DMS79 treated with DMSO at 0.1 percent for 48 hours (cell line): ENCODE data around the gene SEPTIN1.
"Not testable (repeated sequence)": the region's sequence is repeated elsewhere in the genome, so short reads cannot be mapped to it uniquely, and the experiment has no call there.

Experiments
- DNase-seq: peaks from one replicate; lab custom pipeline; 2025; lab: John Stamatoyannopoulos, UW

Gene SEPTIN1

DNA sequence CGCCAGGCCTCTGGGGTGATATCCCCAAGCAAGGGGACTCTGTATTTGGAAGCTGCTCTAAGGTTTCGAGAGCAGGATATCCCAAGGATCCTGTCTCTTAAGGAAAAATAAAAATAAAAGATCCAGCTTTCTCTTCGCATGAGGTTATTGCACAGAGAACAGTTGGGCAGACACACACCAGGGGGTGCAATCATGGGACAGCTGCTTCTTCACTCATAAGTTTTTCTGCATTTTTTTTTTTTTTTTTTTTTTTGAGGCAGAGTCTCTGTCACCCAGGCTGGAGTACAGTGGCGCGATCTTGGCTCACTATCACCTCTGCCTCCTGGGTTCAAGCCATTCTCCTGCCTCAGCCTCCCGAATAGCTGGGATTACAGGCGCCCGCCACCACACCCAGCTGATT is 40.4 kb downstream of the SEPTIN1 start:
- not testable (repeated sequence) for DNase-seq

DNA sequence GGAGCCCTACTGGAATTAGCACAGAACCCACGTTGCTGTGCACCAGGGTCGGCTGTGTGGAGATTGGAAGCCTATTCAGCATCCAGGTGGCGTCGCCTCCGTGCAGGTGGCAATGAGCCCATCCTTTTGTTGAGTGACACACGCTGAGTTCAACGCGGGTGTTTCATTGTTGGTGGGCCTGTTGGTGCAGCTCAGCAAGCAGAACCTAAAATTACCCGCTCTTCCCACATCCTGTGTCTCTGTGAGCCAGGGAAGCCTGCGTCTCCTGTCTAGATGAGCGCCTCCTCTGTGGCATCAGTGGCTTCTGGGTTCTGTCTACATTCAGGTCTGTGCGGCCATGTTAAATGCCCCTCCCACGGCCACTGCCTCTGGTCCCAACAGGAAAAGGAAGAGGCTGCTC is 41.7 kb downstream of the SEPTIN1 start:
- DNase-seq = no peak

DNA sequence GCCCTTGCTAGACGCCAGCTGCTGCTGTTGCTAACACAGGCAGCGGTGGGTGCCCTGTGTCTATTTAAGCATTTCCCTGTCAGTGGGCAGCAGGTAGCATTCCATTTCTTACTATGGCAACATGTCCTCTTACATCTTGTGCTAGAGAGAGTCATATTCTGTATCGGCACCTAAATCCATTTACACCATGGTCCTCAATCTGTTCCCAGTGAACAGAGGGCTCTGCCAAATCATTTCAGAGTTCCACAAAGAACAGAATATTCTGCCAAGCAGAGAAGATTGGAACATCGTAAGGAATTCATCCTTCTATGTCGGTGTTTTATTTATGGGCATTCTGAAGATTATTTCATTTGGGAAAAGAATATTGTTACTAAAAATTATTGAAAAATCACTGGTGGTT is 43.6 kb downstream of the SEPTIN1 start:
- not testable (repeated sequence) for DNase-seq

DNA sequence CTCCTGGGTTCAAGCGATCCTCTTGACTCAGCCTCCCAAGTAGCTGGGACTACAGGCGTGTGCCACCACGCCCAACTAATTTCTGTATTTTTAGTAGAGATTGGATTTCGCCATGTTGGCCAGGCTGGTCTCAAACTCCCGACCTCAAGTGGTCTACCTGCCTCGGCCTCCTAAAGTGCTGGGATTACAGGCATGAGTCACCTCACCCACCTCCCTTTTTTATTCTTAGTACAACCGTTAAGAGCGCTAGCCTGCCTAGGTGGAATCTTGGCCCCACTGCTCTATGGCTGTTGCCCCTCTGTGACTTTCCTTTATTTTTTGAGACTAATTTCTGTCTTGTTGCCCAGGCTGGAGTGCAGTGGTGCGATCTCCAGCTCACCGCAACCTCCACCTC is 44.4 kb downstream of the SEPTIN1 start:
- DNase-seq = not testable (repeated sequence)

DNA sequence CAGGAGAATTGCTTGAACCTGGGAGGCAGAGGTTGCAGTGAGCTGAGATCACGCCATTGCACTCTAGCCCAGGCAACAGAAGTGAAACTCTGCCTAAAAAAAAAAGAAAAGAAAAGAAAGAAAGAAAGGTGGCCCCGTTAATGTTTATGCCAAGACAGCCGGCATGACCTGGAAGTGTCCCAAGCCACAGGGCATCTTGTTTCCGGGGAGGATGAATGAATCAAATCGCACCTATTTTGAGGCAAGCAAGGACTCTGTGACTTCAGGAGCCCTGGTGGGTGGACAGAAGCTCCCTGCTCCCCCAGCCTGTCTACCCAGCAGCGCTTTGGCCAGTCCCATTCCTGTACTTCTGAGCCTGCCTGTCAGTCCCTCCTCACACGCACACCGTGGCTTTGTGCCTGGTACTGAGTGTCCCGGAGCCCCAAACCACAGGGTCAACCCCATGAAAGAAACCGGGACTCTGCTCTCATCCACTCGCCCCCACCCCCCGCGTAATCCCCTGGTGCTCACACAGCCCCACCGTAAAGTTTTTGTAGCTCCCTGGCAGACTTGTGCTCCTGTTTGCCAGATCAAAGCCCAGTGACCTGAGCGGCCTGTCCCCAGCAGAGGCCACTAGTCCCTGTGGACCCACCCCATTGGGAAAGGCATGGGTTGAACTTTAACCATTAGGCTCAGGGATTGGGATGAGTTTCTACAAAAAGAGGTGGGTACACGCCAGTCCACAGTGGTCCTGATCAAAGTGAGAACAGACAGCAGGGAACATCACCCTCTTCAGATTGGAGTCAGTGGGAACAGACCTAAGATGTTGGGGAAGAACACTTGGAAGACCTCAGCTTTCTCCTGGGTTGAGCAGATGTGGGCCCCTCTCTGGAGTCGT is 46.5 kb downstream of the SEPTIN1 start:
- peak; percentile 69 for DNase-seq

DNA sequence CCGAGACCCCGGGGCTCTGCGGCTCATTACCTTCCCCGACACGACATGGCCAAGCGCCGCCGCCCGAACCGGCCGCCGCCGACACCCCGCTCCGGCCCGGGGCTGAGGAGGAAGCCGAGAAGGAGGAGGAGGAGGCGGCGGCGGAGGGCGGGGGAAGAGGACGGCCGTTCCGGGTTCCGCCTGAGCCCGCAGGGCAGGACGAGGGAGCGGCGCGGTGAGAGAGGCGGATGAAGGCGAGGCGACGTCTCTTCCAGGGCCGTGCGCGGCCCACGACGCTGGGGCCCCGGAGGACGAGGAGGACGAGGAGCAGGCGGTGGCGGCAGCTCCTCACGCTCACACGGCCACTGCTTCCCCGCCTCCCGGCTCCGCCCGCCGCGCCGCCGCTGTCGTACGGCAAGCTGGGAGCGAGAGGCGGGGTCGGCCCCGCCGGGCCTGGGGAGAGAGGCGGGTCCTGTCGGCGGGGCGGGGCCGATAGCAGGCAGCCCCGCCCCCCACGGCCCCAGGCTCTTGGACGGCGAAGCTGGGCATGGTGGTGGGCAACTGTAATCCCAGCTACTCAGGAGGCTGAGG is 47.2 kb downstream of the SEPTIN1 start:
- DNase-seq = peak; percentile 69

DNA sequence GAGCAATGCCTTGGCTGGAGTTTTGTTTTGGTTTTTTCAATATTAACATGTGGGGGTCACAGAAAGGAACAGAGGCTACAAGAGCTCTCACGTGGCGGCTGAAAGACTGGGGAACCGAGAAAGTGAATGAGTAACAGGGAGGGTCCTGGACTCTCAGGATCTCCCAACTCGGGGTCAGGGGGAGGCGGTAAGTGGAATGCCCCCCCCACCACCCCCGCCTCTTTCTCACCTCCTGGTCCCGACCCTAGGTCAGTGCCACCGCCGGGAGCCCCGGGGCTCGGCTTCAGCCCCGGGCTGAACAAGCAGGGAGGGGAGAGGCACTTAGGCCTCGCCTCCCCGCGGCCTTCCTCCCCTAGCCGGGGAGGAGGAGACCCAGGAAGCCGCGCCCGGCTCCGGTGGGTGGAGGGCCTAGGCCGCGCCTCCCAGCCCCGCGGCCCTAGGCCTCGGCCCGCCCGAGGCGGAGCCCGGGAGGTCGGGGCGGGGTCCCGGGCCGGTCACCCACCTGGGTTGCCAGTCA is 47.8 kb downstream of the SEPTIN1 start:
- peak; percentile 3 for DNase-seq
